NT2/D1 (cell line): ENCODE data around the gene NXPE4.
"Not testable (repeated sequence)": the region's sequence is repeated elsewhere in the genome, so short reads cannot be mapped to it uniquely, and the experiment has no call there.

Source experiments
- DNase-seq: peaks from one replicate; pipeline ENCODE4 v3.0.0-alpha.2; 2011; ENCODE audit warnings: low read depth, low spot score
- H3K27me3 ChIP-seq: 2 replicates; pipeline ENCODE4 v1.6.0; 2011; ENCODE audit warnings: mild to moderate bottlenecking; ENCODE audit not compliant: insufficient read length, insufficient read depth
- H3K36me3 ChIP-seq: 2 replicates; pipeline ENCODE4 v1.6.1; 2011; ENCODE audit warnings: mild to moderate bottlenecking, low read length, mixed read lengths; ENCODE audit not compliant: insufficient read depth, insufficient read length
- H3K4me1 ChIP-seq: 2 replicates; pipeline ENCODE4 v1.5.1; 2011; ENCODE audit not compliant: insufficient read depth, insufficient read length
- H3K4me3 ChIP-seq: 2 replicates; pipeline ENCODE4 v1.5.1; 2011; ENCODE audit warnings: low read depth; ENCODE audit not compliant: insufficient read length
- H3K9ac ChIP-seq: 2 replicates; pipeline ENCODE4 v1.6.0; 2011; ENCODE audit warnings: low read depth; ENCODE audit not compliant: insufficient read length
- H3K9me3 ChIP-seq: 2 replicates; pipeline ENCODE4 v1.5.1; 2011; ENCODE audit warnings: mild to moderate bottlenecking, low read length; ENCODE audit not compliant: insufficient read depth
- SUZ12 ChIP-seq: IDR thresholded peaks from 2 replicates; pipeline ENCODE4 v1.6.1; 2011; ENCODE audit not compliant: insufficient read length, insufficient read depth; ENCODE audit errors: extremely low read depth
- YY1 ChIP-seq: IDR thresholded peaks from 2 replicates; pipeline ENCODE4 v1.6.1; 2011; ENCODE audit not compliant: insufficient read length, insufficient read depth
- ZNF274 ChIP-seq: IDR thresholded peaks from 2 replicates; pipeline ENCODE4 v1.6.1; 2011; ENCODE audit warnings: mild to moderate bottlenecking, low read depth, low read length

The NXPE4 gene

GRCh38 chr11:114595571-114595970, at the start of gene NXPE4:
Gene NXPE4, minus strand, starts transcription at chr11:114595786. Its CDS starts 1,027 bp downstream, at chr11:114594759.
- TF ChIP-seq YY1 (no peak), ZNF274 (no peak), SUZ12 (no peak)
- Histone ChIP-seq H3K9me3 (0 out of 2 replicates have a peak, but pooled peaks cover 3% of the 10 kb centered on the region), H3K9ac (no peak within 1 kb of the TSS), H3K36me3 (no peaks in the 10 kb centered on the region), H3K27me3 (no peaks in the 10 kb centered on the region), H3K4me1 (no peaks in the 10 kb centered on the region), H3K4me3 (no peak within 1 kb of the TSS)
- no peak for DNase-seq

- H3K4me1 ChIP-seq, H3K36me3 ChIP-seq, DNase-seq, H3K9me3 ChIP-seq, H3K9ac ChIP-seq, H3K27me3 ChIP-seq, H3K4me3 ChIP-seq: not testable (repeated sequence)
Measured at GRCh38 chr11:114639440-114639839, 43.9 kb upstream of the NXPE4 start.

- H3K27me3 ChIP-seq, H3K9ac ChIP-seq, DNase-seq: not testable (repeated sequence)
Measured at GRCh38 chr11:114631445-114631965, 35.9 kb upstream of the NXPE4 start.

DNA sequence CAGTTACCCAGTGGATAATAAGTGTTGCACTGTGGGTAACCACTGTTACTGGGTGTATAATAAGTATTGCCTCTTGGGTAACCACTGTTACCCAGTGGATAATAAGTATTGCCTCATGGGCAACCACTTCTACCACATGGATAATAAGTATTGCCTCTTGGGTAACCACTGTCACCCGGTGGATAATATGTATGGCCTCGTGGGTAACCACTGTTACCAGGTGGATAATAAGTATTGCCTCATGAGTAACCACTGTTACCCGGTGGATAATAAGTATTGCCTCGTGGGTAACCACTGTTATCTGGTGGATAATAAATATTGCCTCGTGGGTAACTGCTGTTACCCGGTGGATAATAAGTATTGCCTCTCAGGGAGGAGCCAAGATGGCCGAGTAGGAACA, 29.7 kb upstream of the NXPE4 start:
- Histone ChIP-seq H3K4me1 (no peaks in the 10 kb centered on the region), H3K9me3 (peaks cover 53% of the 10 kb centered on the region), H3K9ac (no peak overlapping the region), H3K36me3 (no peaks in the 10 kb centered on the region), H3K27me3 (no peaks in the 10 kb centered on the region), H3K4me3 (no peak overlapping the region)
- no peak for DNase-seq
- TF ChIP-seq YY1 (no peak), SUZ12 (no peak), ZNF274 (no peak)

More at GRCh38 chr11:114631445-114631965, 35.9 kb upstream of the NXPE4 start:
- not testable (repeated sequence) for H3K4me1 ChIP-seq, H3K36me3 ChIP-seq, H3K9me3 ChIP-seq, H3K4me3 ChIP-seq

DNA sequence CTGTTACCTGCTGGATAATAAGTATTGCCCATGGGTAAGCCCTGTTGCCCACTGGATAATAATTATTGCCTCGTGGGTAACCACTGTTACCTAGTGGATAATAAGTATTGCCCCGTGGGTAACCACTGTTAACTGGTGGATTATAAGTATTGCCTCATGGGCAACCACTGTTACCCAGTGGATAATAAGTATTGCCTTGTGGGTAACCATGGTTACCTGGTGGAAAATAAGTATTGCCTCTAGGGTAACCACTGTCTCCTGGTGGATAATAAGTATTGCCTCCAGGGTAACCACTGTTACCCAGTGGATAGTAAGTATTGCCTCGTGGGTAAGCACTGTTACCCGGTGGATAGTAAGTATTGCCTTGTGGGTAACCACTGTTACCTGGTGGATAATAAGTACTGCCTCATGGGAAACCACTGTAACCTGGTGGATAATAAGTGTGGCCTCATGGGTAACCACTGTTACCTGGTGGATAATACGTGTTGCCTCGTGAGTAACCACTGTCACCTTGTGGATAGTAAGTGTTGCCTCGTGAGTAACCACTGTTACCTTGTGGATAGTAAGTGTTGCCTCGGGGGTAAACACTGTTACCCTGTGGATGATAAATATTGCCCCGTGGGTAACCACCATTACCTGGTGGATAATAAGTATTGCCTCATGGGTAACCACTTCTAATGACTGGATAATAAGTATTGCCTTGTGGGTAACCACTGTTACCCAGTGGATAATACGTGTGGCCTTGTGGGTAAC, 29.0 kb upstream of the NXPE4 start:
- H3K9me3 ChIP-seq, result peaks cover 60% of the 10 kb centered on the region
- no peaks in the 10 kb centered on the region for H3K36me3 ChIP-seq
- H3K27me3 ChIP-seq, result no peaks in the 10 kb centered on the region
- H3K9ac ChIP-seq, result no peak overlapping the region
- no peak for TF ChIP-seq YY1
- TF ChIP-seq SUZ12, result no peak
- no peak for TF ChIP-seq ZNF274
- no peak for DNase-seq
- H3K4me3 ChIP-seq, result no peak overlapping the region
- H3K4me1 ChIP-seq, result no peaks in the 10 kb centered on the region

DNA sequence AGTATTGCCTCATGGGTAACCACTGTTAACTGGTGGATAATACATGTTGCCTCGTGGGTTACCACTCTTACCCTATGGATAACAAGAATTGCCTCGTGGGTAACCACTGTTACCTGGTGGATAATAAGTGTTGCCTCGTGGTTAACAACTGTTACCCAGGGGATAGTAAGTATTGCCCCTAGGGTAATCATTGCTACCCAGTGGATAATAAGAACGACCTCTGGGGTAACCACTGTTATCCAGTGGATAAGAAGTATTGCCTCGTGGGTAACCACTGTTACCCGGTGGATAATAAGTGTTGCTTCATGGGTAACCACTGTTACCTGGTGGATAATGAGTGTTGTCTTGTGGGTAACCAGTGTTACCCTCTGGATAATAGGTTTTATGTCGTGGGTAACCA, 28.1 kb upstream of the NXPE4 start:
- Histone ChIP-seq H3K9ac (no peak overlapping the region), H3K9me3 (peaks cover 69% of the 10 kb centered on the region)

DNA sequence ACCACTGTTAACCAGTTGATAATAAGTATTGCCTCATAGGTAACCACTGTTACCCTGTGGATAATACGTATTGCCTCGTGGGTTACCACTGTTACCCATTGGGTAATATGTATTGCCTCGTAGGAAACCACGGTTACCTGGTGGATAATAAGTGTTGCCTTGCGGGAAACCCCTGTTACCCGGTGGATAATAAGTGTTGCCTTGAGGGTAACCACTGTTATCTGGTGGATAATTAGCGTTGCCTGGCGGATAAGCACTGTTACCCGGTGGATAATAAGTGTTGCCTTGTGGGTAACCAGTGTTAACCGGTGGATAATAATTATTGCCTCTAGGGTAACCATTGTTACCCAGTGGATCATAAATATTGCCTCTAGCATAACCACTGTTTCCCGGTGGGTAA, 27.3 kb upstream of the NXPE4 start:
- no peak for DNase-seq
- Histone ChIP-seq H3K36me3 (no peaks in the 10 kb centered on the region), H3K9ac (no peak overlapping the region), H3K4me1 (no peaks in the 10 kb centered on the region), H3K4me3 (no peak overlapping the region), H3K9me3 (peaks cover 77% of the 10 kb centered on the region), H3K27me3 (no peaks in the 10 kb centered on the region)
- no peak for TF ChIP-seq YY1
- no peak for TF ChIP-seq ZNF274
- no peak for TF ChIP-seq SUZ12

More for the DNA sequence above, 28.1 kb upstream of the NXPE4 start:
- Histone ChIP-seq H3K4me1 (no peaks in the 10 kb centered on the region), H3K4me3 (no peak overlapping the region), H3K36me3 (no peaks in the 10 kb centered on the region), H3K27me3 (no peaks in the 10 kb centered on the region)
- DNase-seq, result no peak
- TF ChIP-seq ZNF274 (no peak), SUZ12 (no peak), YY1 (no peak)

DNA sequence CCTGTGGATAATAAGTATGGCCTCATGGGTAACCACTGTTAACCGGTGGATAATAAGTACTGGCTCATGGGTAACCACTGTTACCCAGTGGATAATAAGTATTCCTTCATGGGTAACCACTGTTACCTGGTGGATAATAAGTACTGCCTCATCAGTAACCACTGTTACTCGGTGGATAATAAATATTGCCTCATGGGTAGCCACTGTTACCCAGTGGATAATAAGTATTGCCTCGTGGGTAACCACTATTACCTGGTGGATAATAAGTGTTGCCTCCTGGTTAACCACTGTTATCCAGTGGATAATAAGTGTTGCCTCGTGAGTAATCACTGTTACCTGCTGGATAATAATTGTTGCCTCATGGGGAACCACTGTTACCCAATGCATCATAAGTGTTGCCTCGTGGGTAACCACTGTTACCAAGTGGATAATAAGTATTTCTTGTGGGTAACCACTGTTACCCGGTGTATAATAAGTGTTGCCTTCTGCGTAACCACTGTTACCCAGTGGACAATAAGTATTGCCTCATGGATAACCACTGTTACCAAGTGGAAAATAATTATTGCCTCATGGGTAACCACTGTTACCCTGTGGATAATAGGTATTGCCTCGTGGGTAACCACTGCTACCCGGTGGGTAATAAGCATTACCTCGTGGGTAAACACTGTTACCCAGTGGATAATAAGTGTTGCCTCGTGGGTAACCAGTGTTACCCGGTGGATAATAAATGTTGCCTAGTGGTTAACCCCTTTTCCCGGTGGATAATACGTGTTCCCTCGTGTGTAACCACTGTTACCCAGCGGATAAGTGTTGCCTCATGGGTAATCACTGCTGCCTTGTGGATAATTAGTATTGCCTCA, 26.6 kb upstream of the NXPE4 start:
- Histone ChIP-seq H3K4me3 (no peak overlapping the region), H3K4me1 (no peaks in the 10 kb centered on the region), H3K36me3 (no peaks in the 10 kb centered on the region), H3K9me3 (peaks cover 84% of the 10 kb centered on the region), H3K27me3 (no peaks in the 10 kb centered on the region), H3K9ac (no peak overlapping the region)
- no peak for DNase-seq
- TF ChIP-seq SUZ12 (no peak), YY1 (no peak), ZNF274 (no peak)
